HuH-7 (cell line): ENCODE measurements around the gene ZNF420.

Source experiments
- DNase-seq: peaks from one replicate; pipeline ENCODE4 v3.0.0; 2011; ENCODE audit warnings: low spot score

Gene ZNF420

GRCh38 chr19:37148214-37148613, 70.0 kb downstream of the ZNF420 start:
- DNase-seq = no peak

DNA sequence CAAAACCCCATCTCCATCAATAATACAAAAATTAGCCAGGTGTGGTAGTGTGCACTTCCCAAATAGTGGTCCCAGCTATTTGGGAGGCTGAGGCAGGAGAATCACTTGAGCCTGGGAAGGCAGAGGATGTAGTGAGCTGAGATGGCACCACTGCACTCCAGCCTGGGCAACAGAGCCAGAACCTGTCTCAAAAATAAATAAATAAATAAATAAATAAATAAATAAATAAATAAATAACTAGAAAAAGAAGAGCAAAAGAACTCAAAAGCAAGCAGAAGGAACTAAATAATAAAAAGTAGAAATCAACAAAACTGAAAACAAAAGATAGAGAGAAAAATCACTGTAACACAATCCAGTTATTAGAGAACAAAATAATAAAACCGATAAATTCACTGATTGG, 81.9 kb downstream of the ZNF420 start:
- no peak for DNase-seq

DNA sequence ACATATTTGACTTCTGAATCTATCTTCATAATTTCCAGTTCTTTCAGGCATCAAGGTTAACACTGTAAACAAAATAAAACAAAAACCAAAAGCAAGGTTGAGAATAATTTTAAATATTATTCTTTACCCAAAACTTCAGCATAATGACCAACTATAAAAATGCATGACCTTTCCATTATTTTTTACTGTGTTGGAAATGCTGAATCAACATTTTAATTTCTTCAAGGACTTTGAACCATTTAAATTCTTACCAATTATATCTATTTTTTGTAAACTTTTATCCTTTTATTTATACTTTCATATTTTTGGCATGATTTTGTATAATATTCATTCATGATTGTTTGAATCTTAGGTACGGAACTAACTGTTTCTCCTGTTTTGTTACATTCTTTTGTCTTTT, 87.4 kb downstream of the ZNF420 start:
- DNase-seq = no peak

DNA sequence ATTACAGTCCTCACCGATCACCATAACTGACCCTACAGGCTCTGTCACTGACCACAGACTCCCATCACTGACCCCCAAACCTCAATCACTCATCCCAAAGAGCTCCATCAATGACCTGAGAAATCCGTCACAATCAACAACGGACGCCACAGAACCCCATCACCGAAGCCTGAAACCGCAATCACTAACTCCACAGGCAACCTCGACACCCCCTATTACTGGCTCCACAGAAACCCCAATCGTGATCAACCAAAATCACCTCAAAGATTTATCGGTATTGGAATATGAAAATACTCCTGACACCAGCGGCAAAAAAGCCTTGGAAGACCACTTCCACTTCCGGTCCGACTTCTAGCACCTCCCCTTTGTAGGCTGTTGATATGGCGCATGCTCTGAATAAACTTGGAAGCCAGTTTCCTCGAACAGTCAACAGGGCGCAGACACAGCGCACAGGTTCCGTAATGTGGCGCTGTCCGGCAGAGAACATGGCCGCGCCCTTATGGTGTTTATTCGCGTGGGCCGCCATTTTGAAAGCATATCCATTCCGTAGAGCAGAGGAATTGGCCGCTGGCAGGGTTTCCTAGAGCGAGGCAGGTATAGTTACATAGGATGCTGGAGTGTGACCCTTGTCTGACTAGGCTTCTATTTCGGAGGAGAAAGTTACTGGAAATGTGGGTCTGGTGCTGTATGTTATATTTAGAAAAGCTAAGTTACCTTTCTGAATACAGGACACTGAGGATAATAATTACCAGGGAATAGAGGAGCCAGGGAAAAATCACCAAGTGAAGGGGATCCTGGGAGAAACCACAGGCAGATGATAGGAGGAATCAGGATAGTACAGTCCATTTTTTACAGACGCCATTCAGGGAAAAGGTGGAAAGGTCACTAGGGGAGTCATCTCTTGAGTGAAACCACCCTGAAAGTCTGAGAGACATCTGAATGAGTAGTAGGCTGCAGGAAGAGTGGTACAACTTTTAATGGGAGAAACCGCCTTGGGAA, 94.4 kb downstream of the ZNF420 start, which contains the start of gene ZNF585A:
Gene ZNF585A, minus strand, starts transcription at position 328 of the 999 bp plus-strand sequence. CDS start 2,785 bp downstream, outside the sequence.
- DNase-seq = peak; percentile 79
